ENCODE results near the gene RNU6-8. TPM values are rescaled to one million over a fixed set of nuclear protein-coding genes. Genes with fewer than 3 reads are reported as not detected.

Gene RNU6-8
- total RNA-seq, 2 donors from 2014 or later: not detected

GRCh38 chr14:32205984-32206383 is 2.9 kb upstream of the RNU6-8 start:
- Histone ChIP-seq H3K27me3 (no peaks in the 10 kb centered on the region), H3K4me1 (peaks cover 3% of the 10 kb centered on the region), H3K9ac (ENCODE audit: low read depth in 2 of 2, low read length in 2 of 2) (no peak overlapping the region), H3K27ac (no peak overlapping the region), H3K9me3 (no peaks in the 10 kb centered on the region), H3K36me3 (no peaks in the 10 kb centered on the region), H3K4me3 (no peak overlapping the region)
- TF ChIP-seq CTCF (IDR thresholded peaks at IDR 0.05): no peak
- DNase-seq: no peak
- intact Hi-C loops (cut with DNase I): no loop called here

- H3K9ac ChIP-seq (ENCODE audit: low read depth in 2 of 2, low read length in 2 of 2): no peak overlapping the region
- no peak overlapping the region for H3K4me3 ChIP-seq
- no peak for DNase-seq
- peaks cover 3% of the 10 kb centered on the region for H3K4me1 ChIP-seq
- H3K9me3 ChIP-seq: no peaks in the 10 kb centered on the region
- TF ChIP-seq CTCF (IDR thresholded peaks at IDR 0.05): no peak
- intact Hi-C loops (cut with DNase I): no loop called here
- no peaks in the 10 kb centered on the region for H3K27me3 ChIP-seq
- H3K27ac ChIP-seq: no peak overlapping the region
- H3K36me3 ChIP-seq: no peaks in the 10 kb centered on the region
These were observed 2.5 kb upstream of the RNU6-8 start for GRCh38 chr14:32205554-32205953.

- peak; percentile 36 for DNase-seq
- Histone ChIP-seq H3K4me3 (peak overlapping the region; percentile 46), H3K27me3 (no peaks in the 10 kb centered on the region), H3K9me3 (no peaks in the 10 kb centered on the region), H3K27ac (peak overlapping the region; percentile 32), H3K4me1 (peaks cover 3% of the 10 kb centered on the region), H3K9ac (ENCODE audit: low read depth in 2 of 2, low read length in 2 of 2) (peak overlapping the region; percentile 65 to 77), H3K36me3 (no peaks in the 10 kb centered on the region)
- intact Hi-C loops (cut with DNase I): loop anchor here (5.0 kb wide), 1 partner anchor 127 kb away; the partner anchor contains the start of gene ARHGAP5
- no peak for TF ChIP-seq CTCF (IDR thresholded peaks at IDR 0.05)
These were observed 874 bp upstream of the RNU6-8 start for GRCh38 chr14:32203928-32204357.

DNA sequence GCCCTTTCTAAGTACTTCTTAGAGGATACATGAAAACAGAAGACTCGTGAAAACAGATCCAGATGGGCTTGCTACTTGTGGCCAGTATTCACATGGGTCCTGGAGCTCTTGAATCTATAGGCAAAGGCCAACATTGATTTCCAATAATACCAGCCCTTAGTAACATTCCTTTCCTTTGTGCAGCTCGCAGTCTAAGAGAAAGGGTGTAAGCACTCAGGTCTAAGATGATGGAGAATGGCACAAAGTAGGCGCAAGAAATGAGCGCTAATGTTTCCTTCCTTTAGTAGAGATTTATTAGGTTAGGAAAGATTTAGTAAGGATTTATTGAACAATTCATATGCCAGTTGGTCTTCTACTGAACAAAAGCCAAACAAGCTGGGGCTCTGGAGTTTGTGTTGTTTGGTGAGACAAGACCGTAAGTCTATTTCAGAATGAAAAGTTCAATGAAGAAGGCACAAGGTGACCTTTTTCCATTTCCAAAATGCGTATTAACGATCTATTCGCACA is 525 bp downstream of the RNU6-8 start:
- Histone ChIP-seq H3K27ac (peak overlapping the region; percentile 35), H3K27me3 (no peaks in the 10 kb centered on the region), H3K9me3 (no peaks in the 10 kb centered on the region), H3K4me1 (peaks cover 3% of the 10 kb centered on the region), H3K36me3 (no peaks in the 10 kb centered on the region), H3K9ac (ENCODE audit: low read depth in 2 of 2, low read length in 2 of 2) (peak overlapping the region; percentile 38 to 77), H3K4me3 (peak overlapping the region; percentile 46)
- intact Hi-C loops (cut with DNase I): loop anchor here (5.0 kb wide), 1 partner anchor 125 kb away; the partner anchor contains the start of gene ARHGAP5
- no peak for TF ChIP-seq CTCF (IDR thresholded peaks at IDR 0.05)
- DNase-seq: no peak

DNA sequence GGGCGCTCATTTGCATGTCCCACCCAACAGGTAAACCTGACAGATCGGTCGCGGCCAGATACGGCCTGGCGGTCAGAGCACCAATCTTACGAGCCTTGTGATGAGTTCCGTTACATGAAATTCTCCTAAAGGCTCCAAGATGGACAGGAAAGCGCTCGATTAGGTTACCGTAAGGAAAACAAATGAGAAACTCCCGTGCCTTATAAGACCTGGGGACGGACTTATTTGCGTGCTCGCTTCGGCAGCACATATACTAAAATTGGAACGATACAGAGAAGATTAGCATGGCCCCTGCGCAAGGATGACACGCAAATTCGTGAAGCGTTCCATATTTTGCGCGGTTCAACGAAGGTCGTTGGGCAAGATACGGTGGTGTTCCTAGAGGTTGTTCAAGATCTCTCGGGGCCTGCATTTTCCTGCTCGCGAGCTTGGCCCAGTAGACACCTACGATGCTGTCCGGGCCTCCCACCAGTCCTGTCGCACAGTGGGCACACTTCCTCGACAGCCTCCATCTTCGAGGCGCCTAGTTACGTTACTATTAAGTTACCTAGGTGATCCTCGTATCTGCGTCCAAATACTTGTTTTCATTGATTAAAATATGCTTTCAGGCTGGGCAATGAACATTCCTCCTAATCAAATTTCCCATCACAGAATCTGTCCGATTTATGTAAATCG is 1.1 kb downstream of the RNU6-8 start, which contains the start of gene RNU6-7:
TSS of gene RNU6-7 (plus strand) at position 230 of the 675 bp plus-strand sequence.
- DNase-seq: peak; percentile 29
- Histone ChIP-seq H3K9me3 (no peaks in the 10 kb centered on the region), H3K27ac (peak within 1 kb of the TSS; percentile 35), H3K27me3 (no peaks in the 10 kb centered on the region), H3K4me3 (peak within 1 kb of the TSS; percentile 46), H3K36me3 (no peaks in the 10 kb centered on the region), H3K4me1 (peaks cover 3% of the 10 kb centered on the region), H3K9ac (ENCODE audit: low read depth in 2 of 2, low read length in 2 of 2) (peak within 1 kb of the TSS; percentile 40 to 77)
- intact Hi-C loops (cut with DNase I): loop anchor here (5.0 kb wide), 1 partner anchor 125 kb away; the partner anchor contains the start of gene ARHGAP5
- TF ChIP-seq CTCF (IDR thresholded peaks at IDR 0.05): no peak
